GM23248 (cell line): ENCODE measurements around the gene LMO3.

Experiments
- EZH2 ChIP-seq: fragments of 200-600 bp; sonication (generic); IDR thresholded peaks from 2 replicates; pipeline ENCODE4 v1.6.1; 2018; ENCODE audit warnings: antibody characterized with exemption, mild to moderate bottlenecking; ENCODE audit not compliant: insufficient read depth, poor library complexity, severe bottlenecking
- EZH2phosphoT487 ChIP-seq: fragments of 200-600 bp; sonication (generic); IDR thresholded peaks from 2 replicates; pipeline ENCODE4 v1.6.1; 2018; ENCODE audit warnings: antibody characterized with exemption, moderate library complexity, mild to moderate bottlenecking, low read depth; ENCODE audit not compliant: insufficient read depth

- TF ChIP-seq EZH2 (no peak), EZH2phosphoT487 (no peak)
These were observed 96.6 kb downstream of the LMO3 start for GRCh38 chr12:16509411-16509810.
